ENCODE measurements around the gene ZMYND19. TPM values are rescaled to one million over a fixed set of nuclear protein-coding genes. Genes with fewer than 3 reads are reported as not detected.

The ZMYND19 gene
- total RNA-seq, 1 experiment from 2014 or later: 37.0 TPM

GRCh38 chr9:137564817-137565411 lies 25.4 kb downstream of the ZMYND19 start:
- POLR2A ChIA-PET: no interaction called here
- in situ Hi-C loops (cut with HindIII; ENCODE audit: low pct_unique_long_range_greater_than_20kb, low sequenced_read_pairs): no loop called here
- H3K36me3 ChIP-seq (ENCODE audit: control insufficient read depth, insufficient read depth, low read length): no peaks in the 10 kb centered on the region; the same call in 1 of the 2 replicates
- ATAC-seq: no peak
- TF ChIP-seq REST (IDR thresholded peaks at IDR 0.05; ENCODE audit: insufficient read depth in 1 of 2, low read depth in 2 of 2, low read length in 1 of 2): no peak
- TF ChIP-seq CTCF (IDR thresholded peaks at IDR 0.05): no peak
- TF ChIP-seq TCF7L2 (IDR thresholded peaks at IDR 0.05; ENCODE audit: low read depth, low read length): no peak
- TF ChIP-seq SIN3A (IDR thresholded peaks at IDR 0.05; ENCODE audit: borderline replicate concordance, insufficient read depth, low read depth, low read length): no peak
- TF ChIP-seq POLR2AphosphoS5 (IDR thresholded peaks at IDR 0.05; ENCODE audit: low read depth, low read length): no peak
- peaks cover 1% of the 10 kb centered on the region; the same call in 1 of the 2 replicates for H3K4me1 ChIP-seq (ENCODE audit: control insufficient read depth, insufficient read depth, low read length)
- H3K27me3 ChIP-seq (ENCODE audit: control insufficient read depth, insufficient read depth, low read length): no peaks in the 10 kb centered on the region
- no TSS peak for BruUV-seq (replicated peaks)
- H3K27ac ChIP-seq (ENCODE audit: low read length): no peak overlapping the region
- CTCF ChIA-PET: no interaction called here
- intact Hi-C loops (cut with micrococcal nuclease; ENCODE audit: unreplicated experiment): no loop called here
- DNase-seq (ENCODE audit: low read depth, low spot score): no peak
- H3K9me3 ChIP-seq (ENCODE audit: control insufficient read depth, insufficient read depth, low read depth, low read length): no peaks in the 10 kb centered on the region
- H3K4me3 ChIP-seq (ENCODE audit: low read depth in 2 of 2, low read length in 2 of 2): no peak overlapping the region

- POLR2A ChIA-PET: no interaction called here
- Histone ChIP-seq H3K27ac (ENCODE audit: low read length) (no peak overlapping the region), H3K9me3 (ENCODE audit: control insufficient read depth, insufficient read depth, low read depth, low read length) (no peaks in the 10 kb centered on the region), H3K4me1 (ENCODE audit: control insufficient read depth, insufficient read depth, low read length) (peaks cover 3% of the 10 kb centered on the region; the same call in 1 of the 2 replicates), H3K36me3 (ENCODE audit: control insufficient read depth, insufficient read depth, low read length) (no peaks in the 10 kb centered on the region; the same call in 1 of the 2 replicates), H3K27me3 (ENCODE audit: control insufficient read depth, insufficient read depth, low read length) (no peaks in the 10 kb centered on the region), H3K4me3 (ENCODE audit: low read depth in 2 of 2, low read length in 2 of 2) (no peak overlapping the region)
- ATAC-seq: 0 out of 2 replicates have a peak, but pooled peaks have one; percentile 30
- in situ Hi-C loops (cut with HindIII; ENCODE audit: low pct_unique_long_range_greater_than_20kb, low sequenced_read_pairs) (no loop called here), intact Hi-C loops (cut with micrococcal nuclease; ENCODE audit: unreplicated experiment) (no loop called here)
- BruUV-seq (replicated peaks): no TSS peak
- no peak for DNase-seq (ENCODE audit: low read depth, low spot score)
- TF ChIP-seq CTCF (IDR thresholded peaks at IDR 0.05) (no peak), REST (IDR thresholded peaks at IDR 0.05; ENCODE audit: insufficient read depth in 1 of 2, low read depth in 2 of 2, low read length in 1 of 2) (no peak), SIN3A (IDR thresholded peaks at IDR 0.05; ENCODE audit: borderline replicate concordance, insufficient read depth, low read depth, low read length) (no peak), POLR2AphosphoS5 (IDR thresholded peaks at IDR 0.05; ENCODE audit: low read depth, low read length) (no peak), TCF7L2 (IDR thresholded peaks at IDR 0.05; ENCODE audit: low read depth, low read length) (no peak)
- CTCF ChIA-PET: interaction anchor here (0.6 kb wide), 1 partner anchor 291 kb away, joined by 4 read pairs; no protein-coding TSS in a partner anchor
These were observed 26.2 kb downstream of the ZMYND19 start for GRCh38 chr9:137564134-137564533.
